AG09309 (cell line): Measurements from ENCODE around the gene PSMD11.

Experiments used
- DNase-seq: peaks from one replicate; pipeline ENCODE4 v3.0.0-alpha.2; 2010; ENCODE audit warnings: low read depth
- H3K4me3 ChIP-seq: 2 replicates; pipeline ENCODE4 v1.5.1; 2011; ENCODE audit warnings: mild to moderate bottlenecking, low read depth, low read length, moderate library complexity; ENCODE audit not compliant: control insufficient read depth
- TF ChIP-seq, protein P1 (sequence below): IDR thresholded peaks from 2 replicates; pipeline ENCODE4 v1.5.1; 2011; ENCODE audit warnings: mild to moderate bottlenecking, low read depth, low read length, inconsistent platforms; ENCODE audit not compliant: insufficient read depth, control insufficient read depth; ENCODE audit errors: missing control alignments

PSMD11 gene

GRCh38 chr17:32451879-32452278 is 7.6 kb downstream of the PSMD11 start:
- TF ChIP-seq, protein P1, sequence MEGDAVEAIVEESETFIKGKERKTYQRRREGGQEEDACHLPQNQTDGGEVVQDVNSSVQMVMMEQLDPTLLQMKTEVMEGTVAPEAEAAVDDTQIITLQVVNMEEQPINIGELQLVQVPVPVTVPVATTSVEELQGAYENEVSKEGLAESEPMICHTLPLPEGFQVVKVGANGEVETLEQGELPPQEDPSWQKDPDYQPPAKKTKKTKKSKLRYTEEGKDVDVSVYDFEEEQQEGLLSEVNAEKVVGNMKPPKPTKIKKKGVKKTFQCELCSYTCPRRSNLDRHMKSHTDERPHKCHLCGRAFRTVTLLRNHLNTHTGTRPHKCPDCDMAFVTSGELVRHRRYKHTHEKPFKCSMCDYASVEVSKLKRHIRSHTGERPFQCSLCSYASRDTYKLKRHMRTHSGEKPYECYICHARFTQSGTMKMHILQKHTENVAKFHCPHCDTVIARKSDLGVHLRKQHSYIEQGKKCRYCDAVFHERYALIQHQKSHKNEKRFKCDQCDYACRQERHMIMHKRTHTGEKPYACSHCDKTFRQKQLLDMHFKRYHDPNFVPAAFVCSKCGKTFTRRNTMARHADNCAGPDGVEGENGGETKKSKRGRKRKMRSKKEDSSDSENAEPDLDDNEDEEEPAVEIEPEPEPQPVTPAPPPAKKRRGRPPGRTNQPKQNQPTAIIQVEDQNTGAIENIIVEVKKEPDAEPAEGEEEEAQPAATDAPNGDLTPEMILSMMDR, result no peak
- H3K4me3 ChIP-seq, result no peak overlapping the region

GRCh38 chr17:32452281-32452680 is 8.0 kb downstream of the PSMD11 start:
- no peak for DNase-seq
- TF ChIP-seq, protein P1, result no peak

More at GRCh38 chr17:32451879-32452278, 7.6 kb downstream of the PSMD11 start:
- no peak for DNase-seq

GRCh38 chr17:32453370-32453769 is 9.1 kb downstream of the PSMD11 start:
- no peak for DNase-seq
- TF ChIP-seq, protein P1, result no peak

More at GRCh38 chr17:32452281-32452680, 8.0 kb downstream of the PSMD11 start:
- H3K4me3 ChIP-seq, result no peak overlapping the region

GRCh38 chr17:32458371-32458770 is 14.1 kb downstream of the PSMD11 start:
- no peak overlapping the region for H3K4me3 ChIP-seq
- TF ChIP-seq, protein P1, result no peak
- no peak for DNase-seq

More at GRCh38 chr17:32453370-32453769, 9.1 kb downstream of the PSMD11 start:
- no peak overlapping the region for H3K4me3 ChIP-seq

- no peak overlapping the region for H3K4me3 ChIP-seq
- TF ChIP-seq, protein P1, result no peak
- no peak for DNase-seq
Measured at GRCh38 chr17:32460054-32460453, 15.7 kb downstream of the PSMD11 start.

DNA sequence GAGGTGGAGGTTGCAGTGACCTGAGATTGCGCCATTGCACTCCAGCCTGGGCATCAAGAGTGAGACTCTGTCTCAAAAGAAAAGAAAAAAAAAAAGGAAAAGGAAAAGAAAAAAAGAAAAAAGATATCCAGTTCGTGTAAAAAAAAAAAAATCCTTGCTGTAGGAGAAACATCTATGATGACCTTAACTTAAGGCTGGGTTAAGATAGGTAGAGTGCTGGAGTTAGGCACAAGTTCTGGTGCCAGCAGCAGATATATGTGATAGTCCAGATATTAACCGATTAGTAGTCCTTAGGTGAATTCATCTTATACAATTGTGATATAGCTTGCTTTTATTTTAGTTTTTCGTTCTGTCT is 17.2 kb downstream of the PSMD11 start:
- TF ChIP-seq, protein P1, result no peak
- no peak for DNase-seq
- H3K4me3 ChIP-seq, result no peak overlapping the region
